ENCODE data around the gene ZBED1.
"Not testable (repeated sequence)": the region's sequence is repeated elsewhere in the genome, so short reads cannot be mapped to it uniquely, and the experiment has no call there.

Gene ZBED1

DNA sequence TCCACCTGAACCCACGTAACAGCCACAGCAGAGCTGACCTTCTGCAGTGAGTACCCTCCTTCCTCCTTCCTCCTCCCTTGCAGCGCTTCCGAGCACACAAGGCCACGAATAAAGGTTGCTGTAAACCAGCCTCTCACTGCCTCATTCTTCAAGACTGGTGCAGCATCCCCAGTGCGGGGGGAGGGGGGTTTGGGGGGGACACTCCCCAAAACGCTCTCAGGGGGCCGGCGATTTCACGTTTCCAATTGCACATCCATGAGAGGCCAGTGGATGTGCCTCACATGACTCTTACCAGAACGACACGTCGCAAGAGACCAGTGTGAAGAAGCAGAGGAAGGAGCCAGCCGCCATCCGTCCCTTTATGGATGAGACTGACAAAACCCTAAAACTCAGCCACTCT is 5.2 kb downstream of the ZBED1 start:
- no peak for FAIRE-seq

DNA sequence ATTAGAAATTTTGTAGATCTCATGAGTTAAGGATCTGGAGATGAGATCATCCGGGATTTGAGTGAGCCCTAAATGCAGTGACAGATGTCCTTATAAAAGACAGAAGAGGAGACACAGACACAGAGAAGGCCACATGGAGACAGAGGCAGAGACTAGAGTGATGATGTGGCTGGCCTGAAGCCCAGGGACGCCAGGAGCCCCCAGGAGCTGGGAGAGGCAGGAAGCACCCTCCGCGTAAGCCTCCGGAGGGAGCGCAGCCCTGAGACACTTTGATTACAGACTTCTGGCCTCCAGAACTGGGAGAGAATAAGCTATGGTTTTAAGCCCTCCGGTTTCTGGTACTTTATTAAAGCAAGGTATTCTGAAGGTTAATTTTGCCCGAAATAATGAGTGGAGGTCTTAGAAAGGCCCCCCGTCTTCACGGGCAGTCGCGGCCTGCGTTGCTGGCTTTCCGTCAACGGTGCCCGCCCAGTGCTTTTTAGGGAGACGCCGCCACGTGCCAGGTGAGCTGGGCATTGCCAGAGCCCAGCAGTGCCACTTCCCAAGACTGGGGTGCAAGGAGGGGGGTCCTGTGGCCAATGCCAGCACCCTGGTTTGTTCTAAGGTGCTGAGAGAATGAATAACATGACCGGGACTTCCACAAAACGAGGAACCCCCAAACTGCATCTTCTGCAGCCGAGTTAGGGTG is 8.1 kb downstream of the ZBED1 start:
- FAIRE-seq, result no peak

- FAIRE-seq, result no peak
Observed at GRCh38 chrX:2490634-2491033, 10.1 kb downstream of the ZBED1 start.

DNA sequence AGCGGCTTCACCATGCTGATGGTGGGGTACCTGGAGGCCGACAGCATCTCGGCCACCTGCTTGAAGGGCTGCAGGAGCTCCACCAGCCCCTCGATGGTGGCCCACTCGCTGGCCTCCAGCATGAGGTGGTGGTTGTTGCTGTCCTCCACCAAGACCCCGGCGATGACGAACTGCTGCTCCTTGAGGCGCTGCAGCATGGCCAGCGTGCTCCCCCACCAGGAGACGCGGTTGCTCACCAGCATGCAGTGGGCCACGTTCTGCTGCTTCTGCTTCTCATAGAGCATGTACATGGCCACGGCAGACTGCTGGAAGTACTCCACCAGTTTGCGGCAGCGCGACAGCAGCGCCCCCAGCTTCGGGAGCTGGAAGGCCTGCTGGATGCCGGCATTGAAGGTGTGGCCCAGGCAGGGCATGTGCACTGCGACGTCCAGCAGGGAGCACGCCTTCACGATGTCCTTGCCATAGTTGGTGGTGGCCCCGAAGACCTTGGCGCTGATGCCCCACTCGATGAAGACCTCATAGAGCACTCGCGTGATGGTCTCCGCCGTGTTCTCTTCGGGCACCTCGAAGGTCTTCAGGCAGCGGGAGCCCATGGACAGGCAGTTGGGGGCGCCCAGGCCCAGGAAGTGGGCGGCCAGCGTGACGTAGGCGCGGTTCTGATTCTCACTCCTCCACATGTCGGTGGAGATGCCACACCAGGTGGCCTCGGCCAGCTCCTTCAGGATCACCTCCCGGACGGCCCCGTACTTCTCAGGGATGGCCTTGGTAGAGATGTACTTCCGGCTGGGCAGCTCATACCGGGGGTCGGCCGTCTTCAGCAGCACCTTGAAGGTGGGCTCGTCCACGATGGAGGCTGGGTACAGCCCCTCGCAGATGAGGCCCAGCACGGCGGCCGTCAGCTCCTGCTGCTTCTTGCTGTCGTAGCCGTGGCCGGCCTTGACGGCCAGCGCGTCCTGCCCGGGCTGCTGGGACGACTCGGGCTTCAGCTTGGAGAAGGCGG is 11.0 kb downstream of the ZBED1 start:
- no peak for FAIRE-seq

GRCh38 chrX:2488621-2489285 is 12.0 kb downstream of the ZBED1 start:
- FAIRE-seq, result no peak

- no peak for FAIRE-seq
Observed at GRCh38 chrX:2487366-2487765, 13.4 kb downstream of the ZBED1 start.

GRCh38 chrX:2486476-2487133 is 14.2 kb downstream of the ZBED1 start:
- no peak for FAIRE-seq

GRCh38 chrX:2485789-2486345 is 14.9 kb downstream of the ZBED1 start:
- no peak for FAIRE-seq

DNA sequence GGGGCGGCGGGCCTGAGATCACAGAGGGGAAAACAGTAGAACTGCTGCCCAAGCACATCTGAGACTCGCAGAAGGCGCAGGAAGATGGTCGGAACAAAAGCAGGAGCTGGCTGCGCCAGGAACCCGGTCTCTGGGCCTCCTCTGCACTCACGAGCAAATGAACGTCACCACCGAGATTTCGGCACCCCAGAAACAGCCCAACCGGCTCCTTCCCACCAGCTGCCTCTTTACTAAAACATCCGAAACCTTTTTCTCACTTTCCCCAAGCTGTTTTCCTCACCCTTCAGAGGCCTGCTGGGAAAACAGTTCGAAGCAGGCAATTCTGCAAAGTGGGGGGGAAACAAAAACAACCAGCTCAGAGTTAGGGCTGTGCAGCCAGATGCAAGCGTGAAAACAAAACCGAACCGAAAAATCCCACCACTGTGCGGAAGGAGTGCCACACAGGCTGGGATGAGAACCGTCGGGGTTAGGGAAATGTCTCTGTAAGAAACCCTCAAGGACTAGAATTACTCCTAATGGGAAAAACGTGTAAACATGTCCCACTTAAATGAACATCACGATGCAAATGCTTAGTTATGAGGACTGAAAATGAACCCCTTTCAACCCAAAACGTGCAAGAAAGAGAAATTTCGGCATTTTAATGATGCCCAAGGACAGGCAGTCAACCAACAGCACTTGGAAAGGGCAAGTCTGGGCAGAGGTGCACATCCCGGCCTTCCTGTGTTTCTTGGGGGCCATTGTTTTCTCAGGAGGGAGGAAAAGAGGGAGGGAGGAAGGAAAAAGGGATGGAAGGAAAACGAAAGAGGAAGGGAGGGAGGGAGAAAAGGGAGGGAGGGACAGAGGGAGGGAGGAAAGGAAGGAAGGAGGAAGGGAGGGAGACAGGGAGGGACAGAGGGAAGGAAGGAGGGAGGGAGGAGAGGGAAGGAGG is 15.8 kb downstream of the ZBED1 start:
- FAIRE-seq, result no peak

DNA sequence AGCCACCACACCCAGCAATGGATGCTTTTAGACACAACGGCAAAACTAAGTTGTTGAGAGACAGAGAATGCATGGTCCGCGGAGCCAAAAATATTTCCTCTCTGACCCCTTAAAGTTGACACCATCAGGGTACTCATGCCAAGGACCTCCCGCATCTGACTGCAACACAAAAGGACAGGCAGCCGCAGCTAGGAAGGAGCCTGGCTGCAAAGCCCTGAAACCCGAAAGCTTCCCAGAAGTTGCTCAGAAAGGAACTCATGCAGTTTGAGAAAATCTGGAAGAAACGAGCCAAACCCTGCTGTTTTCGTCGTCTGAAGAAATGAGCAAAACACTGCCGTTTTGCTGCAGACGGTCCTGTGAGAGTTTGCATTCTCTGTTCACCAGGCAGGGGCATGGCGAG is 16.5 kb downstream of the ZBED1 start:
- no peak for FAIRE-seq

GRCh38 chrX:2483398-2484060 is 17.2 kb downstream of the ZBED1 start:
- no peak for FAIRE-seq

GRCh38 chrX:2481597-2481996 is 19.2 kb downstream of the ZBED1 start:
- not testable (repeated sequence) for FAIRE-seq

DNA sequence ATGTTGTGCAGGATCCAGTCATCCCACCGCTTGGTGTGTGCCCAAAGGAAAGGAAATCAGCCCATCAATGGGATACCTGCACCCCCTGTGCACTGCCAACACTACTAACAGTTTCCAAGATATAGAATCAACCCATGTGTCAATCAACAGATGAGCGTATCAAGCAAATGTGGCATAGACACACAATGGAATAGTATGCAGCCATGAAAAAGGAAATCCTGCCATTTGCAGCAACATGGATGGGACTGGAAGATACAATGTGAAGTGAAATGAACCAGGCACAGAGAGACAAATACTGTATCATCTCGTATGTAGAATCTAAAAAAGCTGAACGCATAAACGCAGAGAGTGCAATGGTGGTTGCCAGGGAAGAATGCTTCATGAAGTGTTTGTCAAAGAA is 20.8 kb downstream of the ZBED1 start:
- not testable (repeated sequence) for FAIRE-seq

DNA sequence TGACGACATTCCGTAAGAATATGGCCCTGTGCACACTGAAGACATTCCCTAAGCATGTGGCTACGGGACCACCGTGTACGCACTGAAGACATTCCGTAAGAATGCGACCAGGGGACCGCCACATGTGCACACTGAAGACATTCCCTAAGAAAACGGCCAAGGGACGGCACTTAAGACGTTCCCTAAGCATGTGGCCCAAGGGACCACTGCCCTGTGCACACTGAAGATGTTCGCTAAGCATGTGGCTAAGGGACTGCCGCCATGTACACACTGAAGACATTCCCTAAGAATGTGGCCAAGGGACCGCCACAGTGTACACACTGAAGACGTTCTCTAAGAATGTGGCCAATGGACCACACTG is 21.4 kb downstream of the ZBED1 start:
- FAIRE-seq, result no peak

- FAIRE-seq, result no peak
Observed at GRCh38 chrX:2478546-2479419, 22.0 kb downstream of the ZBED1 start.

DNA sequence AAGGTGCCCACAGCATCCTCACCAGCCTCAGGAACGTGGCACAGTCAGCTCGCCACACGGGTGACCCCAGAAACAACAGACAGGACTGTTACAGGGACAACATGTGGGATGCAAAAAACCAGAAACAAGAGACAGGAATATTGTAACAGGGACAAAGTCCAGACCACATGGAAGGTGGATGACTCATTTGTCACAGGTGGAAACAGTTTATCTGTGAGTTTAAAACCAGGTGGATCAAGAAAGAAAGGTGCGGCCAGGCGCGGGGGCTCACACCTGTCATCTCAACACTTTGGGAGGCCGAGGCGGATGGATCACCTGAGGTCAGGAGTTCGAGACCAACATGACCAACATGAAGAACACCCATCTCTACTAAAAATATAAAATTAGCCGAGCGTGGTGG is 23.5 kb downstream of the ZBED1 start:
- not testable (repeated sequence) for FAIRE-seq

- FAIRE-seq, result no peak
Observed at GRCh38 chrX:2474963-2475726, 25.6 kb downstream of the ZBED1 start.

- no peak for FAIRE-seq
Observed at GRCh38 chrX:2474280-2474962, 26.4 kb downstream of the ZBED1 start.
